K562 (cell line): ENCODE results near the gene BAD. TPM values are rescaled to one million over a fixed set of nuclear protein-coding genes. Genes with fewer than 3 reads are reported as not detected.
A peak's percentile ranks its signal among the peaks of the same experiment; 100 is the strongest.

Source experiments
- CHD4 ChIP-seq: fragments of 200-600 bp; sonication (generic); IDR thresholded peaks from 3 replicates; pipeline ENCODE4 v1.6.1; 2012; ENCODE audit warnings: low read depth, mild to moderate bottlenecking, mixed read lengths, low read length, inconsistent platforms; ENCODE audit not compliant: insufficient read depth, insufficient replicate concordance, poor library complexity, severe bottlenecking
- DMBX1 ChIP-seq: fragments of 250-450 bp; sonication (Bioruptor Pico); IDR thresholded peaks from 2 replicates; pipeline ENCODE4 v1.8.0; 2022; ENCODE audit warnings: inconsistent platforms, mild to moderate bottlenecking, moderate library complexity, borderline replicate concordance
- ELF2 ChIP-seq: fragments of 250-450 bp; sonication (Bioruptor Pico); IDR thresholded peaks from 2 replicates; pipeline ENCODE4 v1.5.0; 2021; ENCODE audit warnings: mild to moderate bottlenecking
- MCM7 ChIP-seq, 2 experiments: fragments of 450-650 bp; IDR thresholded peaks; 2 replicates each; pipeline ENCODE4 v1.6.1; 2016 to 2018
- NUFIP1 ChIP-seq: fragments of 450-650 bp; IDR thresholded peaks from 2 replicates; pipeline ENCODE4 v1.6.1; 2018; ENCODE audit not compliant: partially characterized antibody
- POU5F1 ChIP-seq: fragments of 150-350 bp; IDR thresholded peaks from 2 replicates; pipeline ENCODE4 v1.6.1; 2014; ENCODE audit warnings: borderline replicate concordance, low read length, low read depth, mild to moderate bottlenecking; ENCODE audit not compliant: partially characterized antibody
- RBM22 ChIP-seq: fragments of 200-400 bp; formaldehyde crosslinking; IDR thresholded peaks from 2 replicates; pipeline ENCODE4 v1.6.1; 2018; ENCODE audit warnings: low read length, low read depth; ENCODE audit not compliant: poor library complexity, severe bottlenecking
- RNF2 ChIP-seq: sonication (generic); IDR thresholded peaks from 2 replicates; pipeline ENCODE4 v1.6.1; 2016
- SOX6 ChIP-seq: fragments of 450-650 bp; IDR thresholded peaks from 2 replicates; pipeline ENCODE4 v1.6.1; 2014; ENCODE audit warnings: mild to moderate bottlenecking
- TEAD1 ChIP-seq, 2 experiments: fragments of 450-650 bp in 1 of 2; sonication (generic) in 1 of 2; formaldehyde crosslinking; IDR thresholded peaks; 2 replicates each; pipeline versions ENCODE4 v1.4.0 to v1.8.0; 2020 to 2022; ENCODE audit warnings: mild to moderate bottlenecking in 2 of 2, missing genetic modification reagents in 1 of 2
- ZEB2 ChIP-seq: fragments of 450-650 bp; IDR thresholded peaks from 2 replicates; pipeline ENCODE4 v1.6.1; 2016
- ZFPM2 ChIP-seq: fragments of 250-450 bp; sonication (Bioruptor Pico); IDR thresholded peaks from 2 replicates; pipeline ENCODE4 v1.5.1; 2022; ENCODE audit warnings: mild to moderate bottlenecking
- ZNF239 ChIP-seq: fragments of 250-450 bp; sonication (Bioruptor Pico); IDR thresholded peaks from 2 replicates; pipeline ENCODE4 v1.4.0; 2020; ENCODE audit warnings: mild to moderate bottlenecking
- ZNF79 ChIP-seq: fragments of 250-450 bp; sonication (Bioruptor Pico); IDR thresholded peaks from 2 replicates; pipeline ENCODE4 v1.4.0; 2020; ENCODE audit warnings: low read depth, mild to moderate bottlenecking, moderate library complexity
- polyA plus RNA-seq, 8 experiments: library from polyadenylated mRNA; depleted of rRNA in 4 of 8; stranded (reverse) in 5 of 8; unstranded in 3 of 8; fragments of >200 nt; fragmentation: Nextera tagmentation in 2 of 8; fragmentation: Illumina TruSeq in 1 of 8; extraction: Ambion mirVana in 2 of 8; extraction: Trizol in 1 of 8; gene quantifications; 2 replicates each; pipeline versions ENCODE4 v1.2.1 to v1.2.3, GENCODE V29; 2011 to 2014; ENCODE audit warnings: inconsistent platforms in 1 of 8, missing spikeins in 1 of 8
- total RNA-seq, 7 experiments: library from RNA; depleted of rRNA in 6 of 7; stranded (reverse); fragments of >200 nt in 6 of 7; fragmentation: Illumina TruSeq in 2 of 7; extraction: Trizol in 2 of 7; gene quantifications; 2 replicates each; pipeline versions ENCODE4 v1.2.1 to v1.2.3, GENCODE V29; 2011 to 2021; ENCODE audit warnings: low replicate concordance in 1 of 7
- TF ChIP-seq, protein P1 (sequence below): fragments of 250-450 bp; sonication (Bioruptor Pico); IDR thresholded peaks from 2 replicates; pipeline ENCODE4 v1.4.0; 2020; ENCODE audit warnings: mild to moderate bottlenecking, moderate library complexity, borderline replicate concordance
- TF ChIP-seq, protein P2 (sequence below): fragments of 450-650 bp; IDR thresholded peaks from 2 replicates; pipeline ENCODE4 v1.7.0; 2016; ENCODE audit warnings: borderline replicate concordance
- TF ChIP-seq, protein P3 (sequence below): sonication (generic); formaldehyde crosslinking; IDR thresholded peaks from 2 replicates; pipeline ENCODE4 v1.8.1; 2023; ENCODE audit warnings: mild to moderate bottlenecking, missing genetic modification reagents
- TF ChIP-seq, protein P4 (sequence below): fragments of 250-450 bp; sonication (Bioruptor Pico); IDR thresholded peaks from 2 replicates; pipeline ENCODE4 v1.5.0; 2020; ENCODE audit warnings: mild to moderate bottlenecking, borderline replicate concordance
- TF ChIP-seq, protein P5 (sequence below): sonication (generic); formaldehyde crosslinking; IDR thresholded peaks from 2 replicates; pipeline ENCODE4 v1.8.0; 2023; ENCODE audit warnings: mild to moderate bottlenecking, missing genetic modification reagents

BAD gene
- total and polyA plus RNA-seq, 9 of the 15 experiments (the other 6 are each of a cell fraction or from before 2014, with no cell fraction given) = 0.61 to 45.6 (median 11.8) TPM

DNA sequence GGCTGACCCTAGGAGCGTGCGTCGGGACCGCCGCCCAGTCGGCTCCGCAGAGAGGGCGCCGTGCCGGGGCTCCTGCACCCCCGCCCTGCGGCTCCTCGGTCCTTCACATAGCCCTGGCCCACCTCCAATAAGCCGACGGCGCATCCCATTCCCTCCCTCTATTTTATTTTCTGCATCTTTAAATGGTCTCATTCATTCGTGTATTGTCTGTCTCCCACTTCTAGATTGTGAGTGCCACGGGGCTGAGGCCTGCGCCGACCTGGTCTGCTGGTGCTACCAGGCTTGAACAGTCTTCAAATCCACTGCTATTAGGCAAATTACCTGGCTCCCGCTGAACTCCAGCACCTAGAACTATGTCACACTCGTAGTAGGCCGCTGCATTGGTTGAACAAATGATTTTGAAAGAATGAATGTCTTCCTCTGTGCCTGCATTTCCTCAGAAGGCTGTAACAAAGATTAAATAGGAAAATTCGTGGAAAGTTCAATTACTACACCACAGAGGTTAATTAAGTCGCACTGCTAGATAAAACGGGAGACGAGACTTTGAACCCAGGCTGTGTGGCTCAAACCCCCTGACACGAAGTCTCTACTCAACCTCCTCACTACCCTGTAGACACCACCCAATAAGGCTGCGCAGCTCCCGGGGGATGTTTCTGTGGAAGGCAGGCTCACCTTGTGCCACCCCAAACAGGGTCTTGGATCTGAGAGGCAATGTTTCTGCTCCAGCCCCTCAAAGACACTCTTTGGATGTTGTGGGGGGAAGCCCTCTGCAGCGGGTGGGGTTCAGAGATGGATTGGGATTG is 36.5 kb downstream of the BAD start (continued):
- no peak for TF ChIP-seq MCM7 (IDR thresholded peaks at IDR 0.05)
- TF ChIP-seq TEAD1 (CRISPR knock-in tag; IDR thresholded peaks at IDR 0.05) = no peak
- TF ChIP-seq, protein P1, sequence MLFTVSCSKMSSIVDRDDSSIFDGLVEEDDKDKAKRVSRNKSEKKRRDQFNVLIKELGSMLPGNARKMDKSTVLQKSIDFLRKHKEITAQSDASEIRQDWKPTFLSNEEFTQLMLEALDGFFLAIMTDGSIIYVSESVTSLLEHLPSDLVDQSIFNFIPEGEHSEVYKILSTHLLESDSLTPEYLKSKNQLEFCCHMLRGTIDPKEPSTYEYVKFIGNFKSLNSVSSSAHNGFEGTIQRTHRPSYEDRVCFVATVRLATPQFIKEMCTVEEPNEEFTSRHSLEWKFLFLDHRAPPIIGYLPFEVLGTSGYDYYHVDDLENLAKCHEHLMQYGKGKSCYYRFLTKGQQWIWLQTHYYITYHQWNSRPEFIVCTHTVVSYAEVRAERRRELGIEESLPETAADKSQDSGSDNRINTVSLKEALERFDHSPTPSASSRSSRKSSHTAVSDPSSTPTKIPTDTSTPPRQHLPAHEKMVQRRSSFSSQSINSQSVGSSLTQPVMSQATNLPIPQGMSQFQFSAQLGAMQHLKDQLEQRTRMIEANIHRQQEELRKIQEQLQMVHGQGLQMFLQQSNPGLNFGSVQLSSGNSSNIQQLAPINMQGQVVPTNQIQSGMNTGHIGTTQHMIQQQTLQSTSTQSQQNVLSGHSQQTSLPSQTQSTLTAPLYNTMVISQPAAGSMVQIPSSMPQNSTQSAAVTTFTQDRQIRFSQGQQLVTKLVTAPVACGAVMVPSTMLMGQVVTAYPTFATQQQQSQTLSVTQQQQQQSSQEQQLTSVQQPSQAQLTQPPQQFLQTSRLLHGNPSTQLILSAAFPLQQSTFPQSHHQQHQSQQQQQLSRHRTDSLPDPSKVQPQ (CRISPR knock-in tag) = no peak
- TF ChIP-seq CHD4 = no peak
- TF ChIP-seq RBM22 = no peak
- no peak for TF ChIP-seq NUFIP1
- TF ChIP-seq, protein P2, sequence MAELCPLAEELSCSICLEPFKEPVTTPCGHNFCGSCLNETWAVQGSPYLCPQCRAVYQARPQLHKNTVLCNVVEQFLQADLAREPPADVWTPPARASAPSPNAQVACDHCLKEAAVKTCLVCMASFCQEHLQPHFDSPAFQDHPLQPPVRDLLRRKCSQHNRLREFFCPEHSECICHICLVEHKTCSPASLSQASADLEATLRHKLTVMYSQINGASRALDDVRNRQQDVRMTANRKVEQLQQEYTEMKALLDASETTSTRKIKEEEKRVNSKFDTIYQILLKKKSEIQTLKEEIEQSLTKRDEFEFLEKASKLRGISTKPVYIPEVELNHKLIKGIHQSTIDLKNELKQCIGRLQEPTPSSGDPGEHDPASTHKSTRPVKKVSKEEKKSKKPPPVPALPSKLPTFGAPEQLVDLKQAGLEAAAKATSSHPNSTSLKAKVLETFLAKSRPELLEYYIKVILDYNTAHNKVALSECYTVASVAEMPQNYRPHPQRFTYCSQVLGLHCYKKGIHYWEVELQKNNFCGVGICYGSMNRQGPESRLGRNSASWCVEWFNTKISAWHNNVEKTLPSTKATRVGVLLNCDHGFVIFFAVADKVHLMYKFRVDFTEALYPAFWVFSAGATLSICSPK = no peak
- TF ChIP-seq RNF2 = no peak
- no peak for TF ChIP-seq ZNF239 (CRISPR knock-in tag)
- TF ChIP-seq DMBX1 (CRISPR knock-in tag) = 0 out of 2 replicates have a peak, but pooled peaks have one; percentile 17
- TF ChIP-seq ZEB2 = no peak
- no peak for TF ChIP-seq ZNF79
- TF ChIP-seq, protein P3, sequence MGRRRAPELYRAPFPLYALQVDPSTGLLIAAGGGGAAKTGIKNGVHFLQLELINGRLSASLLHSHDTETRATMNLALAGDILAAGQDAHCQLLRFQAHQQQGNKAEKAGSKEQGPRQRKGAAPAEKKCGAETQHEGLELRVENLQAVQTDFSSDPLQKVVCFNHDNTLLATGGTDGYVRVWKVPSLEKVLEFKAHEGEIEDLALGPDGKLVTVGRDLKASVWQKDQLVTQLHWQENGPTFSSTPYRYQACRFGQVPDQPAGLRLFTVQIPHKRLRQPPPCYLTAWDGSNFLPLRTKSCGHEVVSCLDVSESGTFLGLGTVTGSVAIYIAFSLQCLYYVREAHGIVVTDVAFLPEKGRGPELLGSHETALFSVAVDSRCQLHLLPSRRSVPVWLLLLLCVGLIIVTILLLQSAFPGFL (CRISPR knock-in tag) = 0 out of 2 replicates have a peak, but pooled peaks have one; percentile 8
- TF ChIP-seq, protein P4, sequence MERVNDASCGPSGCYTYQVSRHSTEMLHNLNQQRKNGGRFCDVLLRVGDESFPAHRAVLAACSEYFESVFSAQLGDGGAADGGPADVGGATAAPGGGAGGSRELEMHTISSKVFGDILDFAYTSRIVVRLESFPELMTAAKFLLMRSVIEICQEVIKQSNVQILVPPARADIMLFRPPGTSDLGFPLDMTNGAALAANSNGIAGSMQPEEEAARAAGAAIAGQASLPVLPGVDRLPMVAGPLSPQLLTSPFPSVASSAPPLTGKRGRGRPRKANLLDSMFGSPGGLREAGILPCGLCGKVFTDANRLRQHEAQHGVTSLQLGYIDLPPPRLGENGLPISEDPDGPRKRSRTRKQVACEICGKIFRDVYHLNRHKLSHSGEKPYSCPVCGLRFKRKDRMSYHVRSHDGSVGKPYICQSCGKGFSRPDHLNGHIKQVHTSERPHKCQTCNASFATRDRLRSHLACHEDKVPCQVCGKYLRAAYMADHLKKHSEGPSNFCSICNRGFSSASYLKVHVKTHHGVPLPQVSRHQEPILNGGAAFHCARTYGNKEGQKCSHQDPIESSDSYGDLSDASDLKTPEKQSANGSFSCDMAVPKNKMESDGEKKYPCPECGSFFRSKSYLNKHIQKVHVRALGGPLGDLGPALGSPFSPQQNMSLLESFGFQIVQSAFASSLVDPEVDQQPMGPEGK = no peak
- no peak for TF ChIP-seq SOX6
- no peak for TF ChIP-seq ELF2
- TF ChIP-seq, protein P5, sequence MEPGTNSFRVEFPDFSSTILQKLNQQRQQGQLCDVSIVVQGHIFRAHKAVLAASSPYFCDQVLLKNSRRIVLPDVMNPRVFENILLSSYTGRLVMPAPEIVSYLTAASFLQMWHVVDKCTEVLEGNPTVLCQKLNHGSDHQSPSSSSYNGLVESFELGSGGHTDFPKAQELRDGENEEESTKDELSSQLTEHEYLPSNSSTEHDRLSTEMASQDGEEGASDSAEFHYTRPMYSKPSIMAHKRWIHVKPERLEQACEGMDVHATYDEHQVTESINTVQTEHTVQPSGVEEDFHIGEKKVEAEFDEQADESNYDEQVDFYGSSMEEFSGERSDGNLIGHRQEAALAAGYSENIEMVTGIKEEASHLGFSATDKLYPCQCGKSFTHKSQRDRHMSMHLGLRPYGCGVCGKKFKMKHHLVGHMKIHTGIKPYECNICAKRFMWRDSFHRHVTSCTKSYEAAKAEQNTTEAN (CRISPR knock-in tag) = no peak
- TF ChIP-seq POU5F1 = no peak
- TF ChIP-seq ZFPM2 (CRISPR knock-in tag) = no peak
